NCI-H1694 treated with DMSO at 0.1 percent for 48 hours (cell line): Measurements from ENCODE around the gene LRRC26.

Source experiments
- DNase-seq: peaks from one replicate; lab custom pipeline; 2025; lab: John Stamatoyannopoulos, UW

The LRRC26 gene

GRCh38 chr9:137198902-137199283, 29.0 kb upstream of the LRRC26 start:
- DNase-seq: no peak

- DNase-seq: no peak
Measured at GRCh38 chr9:137198051-137198901, 28.4 kb upstream of the LRRC26 start.

GRCh38 chr9:137195525-137196220, 25.8 kb upstream of the LRRC26 start:
- no peak for DNase-seq

GRCh38 chr9:137194909-137195308, 25.1 kb upstream of the LRRC26 start:
- no peak for DNase-seq

- no peak for DNase-seq
Measured at GRCh38 chr9:137194388-137194787, 24.5 kb upstream of the LRRC26 start.

- no peak for DNase-seq
Measured at GRCh38 chr9:137193771-137194170, 23.9 kb upstream of the LRRC26 start.

- no peak for DNase-seq
Measured at GRCh38 chr9:137192859-137193258, 23.0 kb upstream of the LRRC26 start.

GRCh38 chr9:137192448-137192780, 22.6 kb upstream of the LRRC26 start:
- DNase-seq: no peak

GRCh38 chr9:137191691-137192447, 22.0 kb upstream of the LRRC26 start:
- no peak for DNase-seq

- DNase-seq: no peak
Measured at GRCh38 chr9:137191245-137191644, 21.4 kb upstream of the LRRC26 start.

- DNase-seq: no peak
Measured at GRCh38 chr9:137190315-137190856, 20.5 kb upstream of the LRRC26 start.

GRCh38 chr9:137189297-137190295, 19.7 kb upstream of the LRRC26 start:
- DNase-seq: no peak

GRCh38 chr9:137188490-137189296, 18.8 kb upstream of the LRRC26 start, which contains the start of the genes ANAPC2 and SSNA1:
Gene ANAPC2 (minus strand): TSS chr9:137188560. CDS start chr9:137188532, 28 bp downstream.
Gene SSNA1 (plus strand): TSS chr9:137188676. CDS start chr9:137188727, 51 bp downstream.
- DNase-seq: peak; percentile 24

- no peak for DNase-seq
Measured at GRCh38 chr9:137188086-137188489, 18.2 kb upstream of the LRRC26 start.

GRCh38 chr9:137187386-137187785, 17.5 kb upstream of the LRRC26 start:
- DNase-seq: no peak

GRCh38 chr9:137186385-137186784, 16.5 kb upstream of the LRRC26 start:
- DNase-seq: no peak

GRCh38 chr9:137185921-137186320, 16.1 kb upstream of the LRRC26 start:
- no peak for DNase-seq

- DNase-seq: no peak
Measured at GRCh38 chr9:137184881-137185660, 15.2 kb upstream of the LRRC26 start.

GRCh38 chr9:137183980-137184595, 14.2 kb upstream of the LRRC26 start:
- no peak for DNase-seq
